ENCODE measurements around the gene EEFSEC. TPM values are rescaled to one million over a fixed set of nuclear protein-coding genes. Genes with fewer than 3 reads are reported as not detected.

The EEFSEC gene
- total RNA-seq, 1 donor from 2014 or later: 12.2 TPM

GRCh38 chr3:128274837-128275236 lies 121.6 kb downstream of the EEFSEC start:
- DNase-seq (ENCODE audit: low spot score): peak; percentile 56
- peak; percentile 11 for TF ChIP-seq CTCF (IDR thresholded peaks at IDR 0.05)
- Mint-ChIP-seq H3K4me3 (ENCODE audit: unreplicated experiment) (no peak overlapping the region), H3K27me3 (ENCODE audit: low read depth) (no peaks in the 10 kb centered on the region), H3K9me3 (ENCODE audit: low read depth) (no peaks in the 10 kb centered on the region), H3K27ac (ENCODE audit: unreplicated experiment) (no peak overlapping the region), H3K4me1 (ENCODE audit: low read depth) (peaks cover 40% of the 10 kb centered on the region), H3K36me3 (ENCODE audit: low read depth) (peaks cover 5% of the 10 kb centered on the region)

GRCh38 chr3:128275316-128276145 lies 122.2 kb downstream of the EEFSEC start:
- Mint-ChIP-seq H3K27me3 (ENCODE audit: low read depth) (no peaks in the 10 kb centered on the region), H3K27ac (ENCODE audit: unreplicated experiment) (no peak overlapping the region), H3K4me3 (ENCODE audit: unreplicated experiment) (no peak overlapping the region), H3K9me3 (ENCODE audit: low read depth) (no peaks in the 10 kb centered on the region), H3K36me3 (ENCODE audit: low read depth) (peaks cover 5% of the 10 kb centered on the region), H3K4me1 (ENCODE audit: low read depth) (peaks cover 45% of the 10 kb centered on the region)
- DNase-seq (ENCODE audit: low spot score): peak; percentile 81
- TF ChIP-seq CTCF (IDR thresholded peaks at IDR 0.05): no peak

- Mint-ChIP-seq H3K27me3 (ENCODE audit: low read depth) (no peaks in the 10 kb centered on the region), H3K4me1 (ENCODE audit: low read depth) (peaks cover 48% of the 10 kb centered on the region), H3K27ac (ENCODE audit: unreplicated experiment) (no peak overlapping the region)
Observed at GRCh38 chr3:128276146-128276435, 122.8 kb downstream of the EEFSEC start.

GRCh38 chr3:128276577-128277183 lies 123.4 kb downstream of the EEFSEC start:
- peak; percentile 65 for DNase-seq (ENCODE audit: low spot score)
- H3K4me3 Mint-ChIP-seq (ENCODE audit: unreplicated experiment): no peak overlapping the region
- peaks cover 3% of the 10 kb centered on the region for H3K36me3 Mint-ChIP-seq (ENCODE audit: low read depth)
- no peaks in the 10 kb centered on the region for H3K9me3 Mint-ChIP-seq (ENCODE audit: low read depth)
- H3K27me3 Mint-ChIP-seq (ENCODE audit: low read depth): no peaks in the 10 kb centered on the region
- no peak for TF ChIP-seq CTCF (IDR thresholded peaks at IDR 0.05)
- H3K4me1 Mint-ChIP-seq (ENCODE audit: low read depth): peaks cover 48% of the 10 kb centered on the region
- H3K27ac Mint-ChIP-seq (ENCODE audit: unreplicated experiment): no peak overlapping the region

More at GRCh38 chr3:128276146-128276435, 122.8 kb downstream of the EEFSEC start:
- DNase-seq (ENCODE audit: low spot score): no peak
- H3K36me3 Mint-ChIP-seq (ENCODE audit: low read depth): peaks cover 5% of the 10 kb centered on the region
- no peak overlapping the region for H3K4me3 Mint-ChIP-seq (ENCODE audit: unreplicated experiment)
- no peak for TF ChIP-seq CTCF (IDR thresholded peaks at IDR 0.05)
- no peaks in the 10 kb centered on the region for H3K9me3 Mint-ChIP-seq (ENCODE audit: low read depth)

GRCh38 chr3:128277378-128278069 lies 124.2 kb downstream of the EEFSEC start:
- H3K36me3 Mint-ChIP-seq (ENCODE audit: low read depth): peaks cover 2% of the 10 kb centered on the region
- H3K4me3 Mint-ChIP-seq (ENCODE audit: unreplicated experiment): no peak overlapping the region
- H3K9me3 Mint-ChIP-seq (ENCODE audit: low read depth): no peaks in the 10 kb centered on the region
- no peak for TF ChIP-seq CTCF (IDR thresholded peaks at IDR 0.05)
- peaks cover 51% of the 10 kb centered on the region for H3K4me1 Mint-ChIP-seq (ENCODE audit: low read depth)
- H3K27ac Mint-ChIP-seq (ENCODE audit: unreplicated experiment): no peak overlapping the region
- H3K27me3 Mint-ChIP-seq (ENCODE audit: low read depth): no peaks in the 10 kb centered on the region
- peak; percentile 61 for DNase-seq (ENCODE audit: low spot score)

Measured in chondrocyte (in vitro differentiated cells).